NCI-H446 (cell line): ENCODE measurements around the gene HSD17B3.
"Not testable (repeated sequence)": the region's sequence is repeated elsewhere in the genome, so short reads cannot be mapped to it uniquely, and the experiment has no call there.

Experiments used
- DNase-seq, 2 experiments: peaks; one replicate each; lab custom pipeline; 2025; lab: John Stamatoyannopoulos, UW

HSD17B3 gene

DNA sequence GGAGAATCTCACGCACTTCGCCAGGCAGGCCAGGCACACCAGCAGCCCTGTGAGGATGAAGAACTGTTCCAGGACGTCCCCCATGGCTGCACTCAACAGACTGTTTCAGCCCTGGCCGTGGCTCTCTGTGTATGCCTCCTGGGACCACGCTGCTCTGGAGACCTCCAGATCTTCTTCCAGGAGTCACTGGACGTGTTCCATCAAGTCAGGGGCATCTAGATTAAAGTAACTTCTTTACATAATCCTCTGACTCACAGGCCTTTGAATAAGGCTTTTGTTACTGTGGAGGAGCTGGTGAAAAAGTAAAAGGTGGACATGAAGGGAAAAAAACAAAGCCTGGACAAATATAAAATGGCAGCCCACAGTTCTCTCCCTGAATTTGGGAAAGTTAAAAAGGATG, at the start of gene HSD17B3:
Gene HSD17B3, minus strand, starts transcription at position 156 of the 400 bp plus-strand sequence. Its CDS starts 72 bp downstream, at position 84.
- DNase-seq: no peak

DNA sequence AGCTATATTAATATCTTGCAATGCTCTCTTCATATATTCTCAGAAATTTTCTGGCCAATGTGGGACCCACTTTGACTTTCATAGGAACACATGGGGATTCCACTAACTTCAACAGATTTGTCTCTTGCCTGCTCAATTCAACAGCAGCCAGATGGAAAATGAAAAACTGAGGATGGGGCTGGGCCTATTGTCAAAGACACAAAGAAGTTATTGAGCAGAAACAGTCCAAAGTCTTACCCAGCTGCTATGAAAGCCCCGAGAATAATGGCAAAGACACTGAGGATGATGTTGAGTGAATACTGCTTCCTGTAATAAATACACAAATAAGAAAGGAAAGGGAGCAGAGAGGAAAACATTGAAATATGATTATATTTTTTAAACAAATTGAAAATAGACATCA, 48.9 kb upstream of the HSD17B3 start:
- no peak for DNase-seq

DNA sequence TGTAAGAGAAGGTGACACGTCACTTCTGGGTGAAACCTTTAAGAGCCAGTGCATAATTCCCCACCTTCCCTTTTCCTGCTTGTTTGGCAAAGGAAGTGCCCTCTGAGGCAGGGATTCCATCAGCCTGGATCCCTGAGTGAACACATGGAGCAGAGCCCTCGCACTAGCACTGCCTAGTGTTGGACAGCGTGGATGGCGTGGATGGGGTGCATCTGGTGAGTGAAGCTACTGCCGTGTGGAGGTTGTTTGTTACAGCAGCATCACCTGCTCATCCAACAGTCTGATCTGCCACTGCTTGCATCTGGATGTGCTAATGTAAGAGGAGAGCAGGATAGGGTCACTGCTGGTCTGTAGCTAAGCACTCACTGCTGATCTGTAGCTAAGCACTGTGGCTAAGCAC, 46.3 kb upstream of the HSD17B3 start:
- DNase-seq: no peak

DNA sequence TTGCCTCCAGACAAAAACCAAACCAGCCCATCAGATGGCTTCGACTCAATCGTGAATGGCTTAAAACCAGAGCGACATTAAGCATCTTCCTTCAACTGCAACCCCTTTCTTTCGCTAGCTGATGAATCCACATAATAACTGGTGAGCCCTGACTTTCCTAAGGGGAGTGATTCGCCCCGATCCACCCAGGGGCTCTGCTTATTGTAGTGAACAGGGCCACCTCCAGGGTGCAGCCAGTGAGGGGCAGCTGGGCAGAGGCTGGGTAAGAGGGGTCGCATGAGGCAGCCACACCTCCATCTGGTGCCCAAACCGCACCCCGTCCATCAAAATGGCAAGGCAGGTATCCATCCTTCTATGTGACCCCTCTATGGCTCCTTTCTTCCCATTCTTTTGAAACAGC, 43.6 kb upstream of the HSD17B3 start:
- no peak for DNase-seq

DNA sequence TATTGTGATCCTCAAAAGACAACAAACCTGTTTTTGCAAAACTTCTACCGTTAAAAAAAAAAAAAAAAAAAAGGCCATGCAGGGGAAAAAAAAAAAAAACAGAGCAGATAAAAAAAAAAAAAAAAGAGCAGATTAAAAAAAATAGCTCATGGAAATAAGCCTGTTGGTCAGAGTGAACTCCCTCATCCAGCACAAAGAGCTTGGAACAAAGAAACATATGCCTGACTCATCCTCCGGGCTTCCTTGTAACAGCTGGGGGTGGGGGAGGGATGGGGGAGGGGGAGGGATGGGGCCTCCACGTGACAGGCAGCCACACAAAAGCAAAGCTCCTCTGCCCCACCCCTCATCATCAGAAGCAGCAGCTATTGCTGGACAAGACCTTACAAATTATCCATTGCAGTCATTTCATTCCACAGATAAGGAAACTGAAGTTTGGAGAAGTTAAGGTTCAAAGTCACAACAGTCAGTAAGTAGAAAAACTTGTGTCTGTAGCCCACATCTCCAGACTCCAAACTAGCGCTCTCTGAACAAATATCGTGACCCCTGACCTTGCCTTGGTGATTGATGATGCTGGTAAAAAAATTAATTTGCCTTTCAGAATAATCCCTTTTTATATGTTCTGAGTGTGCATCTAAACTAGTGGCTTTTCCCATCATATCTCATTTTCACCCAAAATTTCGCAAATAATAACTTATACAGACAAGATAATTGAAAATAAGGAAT, 42.6 kb upstream of the HSD17B3 start:
- DNase-seq: peak in 1 of 2 experiments; percentile 46

DNA sequence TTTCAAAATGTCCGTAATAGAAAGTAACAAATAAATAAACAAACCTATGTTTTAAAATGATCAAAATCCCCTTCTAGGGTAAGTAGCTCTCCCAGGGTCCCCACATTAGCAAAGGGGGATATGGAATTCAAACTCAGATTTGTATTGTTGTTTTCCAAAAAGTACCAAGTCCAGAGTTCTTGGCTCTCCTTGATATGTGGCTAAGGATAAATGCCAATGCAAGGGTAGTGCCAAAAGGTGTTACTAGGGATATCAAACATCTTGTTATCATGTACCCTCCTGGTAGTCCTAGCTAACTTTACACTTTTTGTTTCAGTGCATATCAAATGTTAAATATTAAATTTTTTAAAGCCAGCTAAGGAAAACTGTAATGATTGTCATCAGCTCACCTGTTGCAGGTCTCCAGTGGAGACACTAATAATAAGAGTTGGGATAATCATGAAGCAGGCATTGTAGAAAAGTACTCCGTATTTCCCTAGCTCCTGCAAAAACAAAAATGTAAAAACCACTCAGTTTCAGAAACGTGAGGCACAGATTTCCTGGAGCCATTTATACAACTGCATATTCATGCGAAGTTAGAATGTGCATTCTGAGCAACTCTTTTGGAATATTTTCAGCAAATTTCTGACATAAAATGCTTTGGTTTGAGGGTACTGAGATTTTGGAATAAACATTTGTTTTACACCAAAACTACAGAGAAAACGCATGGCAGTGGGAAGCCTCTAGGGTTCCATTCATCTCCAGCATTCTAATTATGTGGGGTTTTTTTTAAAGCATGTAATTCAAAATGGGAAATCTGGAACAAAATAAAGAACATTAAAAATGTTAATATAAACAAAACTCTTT, 41.8 kb upstream of the HSD17B3 start:
- DNase-seq: no peak

DNA sequence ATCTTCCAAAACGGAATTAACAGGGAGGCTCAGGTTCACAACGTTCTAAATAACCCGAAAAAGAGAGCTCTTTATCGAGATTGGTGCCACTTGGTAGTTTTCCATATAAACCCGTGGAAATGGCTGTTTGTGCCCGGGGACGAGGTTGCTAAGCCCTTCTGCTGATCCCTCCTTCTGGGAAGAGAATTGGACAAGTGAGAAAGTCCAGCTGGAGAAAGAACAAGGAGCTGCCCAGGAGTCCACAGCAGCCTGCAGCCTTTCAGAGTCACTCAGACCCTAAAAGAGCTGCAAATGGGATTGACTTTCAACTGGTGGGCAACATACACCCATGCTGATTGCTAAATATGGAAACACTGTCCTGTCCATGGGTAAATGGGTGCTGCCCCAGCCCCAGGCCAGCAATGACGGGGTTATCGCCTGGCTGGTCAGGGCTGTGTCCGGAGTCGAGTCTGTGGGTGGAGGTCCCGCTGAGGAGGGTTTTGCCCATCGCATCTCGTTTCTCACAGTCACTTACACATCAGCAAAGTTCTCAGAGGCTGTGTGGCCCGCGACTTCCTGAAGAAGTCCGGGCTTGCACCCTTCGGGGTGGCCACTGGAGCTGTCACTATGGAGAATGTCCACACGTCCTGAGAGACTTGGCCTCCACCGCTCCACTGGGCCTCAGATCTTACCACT, 40.7 kb upstream of the HSD17B3 start:
- DNase-seq: no peak

DNA sequence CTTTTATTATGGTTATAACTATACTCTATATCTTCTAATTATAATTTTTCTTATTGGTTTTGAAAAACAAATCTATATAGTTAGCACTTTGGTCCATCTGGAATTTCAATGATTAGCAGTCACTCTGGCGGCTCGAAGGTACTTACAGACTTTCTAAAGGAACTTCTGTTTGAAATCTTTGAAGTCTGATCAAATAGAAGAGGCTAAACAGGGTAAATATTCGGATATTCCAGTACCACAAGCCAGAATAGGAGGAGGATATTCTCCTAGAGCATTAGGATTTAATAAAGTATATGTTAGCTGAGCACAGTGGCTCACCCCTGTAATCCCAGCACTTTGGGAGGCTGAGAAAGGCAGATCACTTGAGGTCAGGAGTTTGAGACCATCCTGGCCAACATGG, 38.7 kb upstream of the HSD17B3 start:
- no peak for DNase-seq

DNA sequence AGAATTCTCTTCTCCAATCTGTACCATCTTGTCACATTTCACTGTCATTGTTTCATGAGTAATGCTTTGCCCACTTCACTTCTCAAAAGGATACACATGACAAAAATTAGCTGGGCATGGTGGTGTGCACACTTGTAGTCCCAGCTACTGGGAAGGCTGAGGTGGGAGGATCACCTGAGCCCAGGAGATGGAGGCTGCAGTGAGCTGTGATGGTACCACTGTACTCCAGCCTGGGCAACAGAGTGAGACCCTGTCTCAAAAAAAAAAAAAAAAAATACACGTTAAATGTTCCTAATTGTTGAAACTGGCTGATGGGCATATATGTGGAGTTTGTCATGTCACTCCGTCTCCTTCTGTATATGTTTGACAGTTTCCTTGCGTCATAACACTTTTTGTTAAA, 36.3 kb upstream of the HSD17B3 start:
- no peak for DNase-seq

DNA sequence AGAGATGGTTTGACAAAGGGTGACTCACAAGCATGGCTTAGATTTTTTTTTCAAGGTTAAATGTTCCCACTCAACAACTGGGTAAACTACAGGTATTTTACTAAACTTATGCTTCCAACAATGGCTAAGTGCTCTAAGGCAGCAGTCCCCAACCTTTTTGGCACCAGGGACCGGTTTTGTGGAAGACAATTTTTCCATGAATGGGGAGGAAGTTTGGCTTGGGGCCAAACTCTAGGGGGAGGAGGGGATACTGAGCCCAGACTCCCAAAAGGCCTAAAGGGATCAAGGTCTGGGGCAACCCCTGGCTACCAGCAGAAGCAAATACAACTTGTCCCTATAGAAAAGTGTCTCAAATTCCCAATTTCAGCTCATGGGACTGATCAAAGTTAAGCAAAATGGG, 32.0 kb upstream of the HSD17B3 start:
- no peak for DNase-seq

DNA sequence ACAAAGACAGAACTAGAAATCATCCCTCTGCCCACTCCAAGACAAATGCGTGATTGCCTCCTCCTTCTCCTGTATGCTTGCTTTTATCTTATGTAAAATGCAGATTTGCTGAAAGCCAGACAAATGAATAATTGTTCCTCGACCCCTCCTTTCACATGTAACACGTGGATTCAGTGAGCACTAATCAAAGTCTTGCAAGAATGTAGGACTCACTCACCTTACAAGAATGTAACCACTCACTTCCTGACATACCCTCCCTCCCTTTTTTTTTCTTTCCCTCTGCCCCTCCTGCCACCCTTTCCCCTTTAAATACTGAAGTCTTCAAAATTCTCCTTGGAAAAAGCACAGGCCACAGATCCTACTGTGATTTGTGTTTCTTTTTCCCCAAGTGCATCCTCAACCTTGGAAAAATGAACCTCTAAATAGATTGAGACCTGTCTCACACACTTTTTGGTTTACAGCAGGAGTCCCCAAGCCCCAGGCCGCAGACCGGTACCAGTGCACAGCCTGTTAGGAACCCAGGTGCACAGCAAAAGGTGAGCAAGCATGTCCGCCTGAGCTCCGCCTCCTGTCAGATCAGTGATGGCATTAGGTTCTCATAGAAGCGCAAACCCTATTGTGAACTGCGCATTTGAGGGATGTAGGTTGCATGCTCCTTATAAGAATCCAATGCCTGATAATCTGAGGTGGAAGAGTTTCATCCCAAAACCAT, 29.4 kb upstream of the HSD17B3 start:
- DNase-seq: no peak

DNA sequence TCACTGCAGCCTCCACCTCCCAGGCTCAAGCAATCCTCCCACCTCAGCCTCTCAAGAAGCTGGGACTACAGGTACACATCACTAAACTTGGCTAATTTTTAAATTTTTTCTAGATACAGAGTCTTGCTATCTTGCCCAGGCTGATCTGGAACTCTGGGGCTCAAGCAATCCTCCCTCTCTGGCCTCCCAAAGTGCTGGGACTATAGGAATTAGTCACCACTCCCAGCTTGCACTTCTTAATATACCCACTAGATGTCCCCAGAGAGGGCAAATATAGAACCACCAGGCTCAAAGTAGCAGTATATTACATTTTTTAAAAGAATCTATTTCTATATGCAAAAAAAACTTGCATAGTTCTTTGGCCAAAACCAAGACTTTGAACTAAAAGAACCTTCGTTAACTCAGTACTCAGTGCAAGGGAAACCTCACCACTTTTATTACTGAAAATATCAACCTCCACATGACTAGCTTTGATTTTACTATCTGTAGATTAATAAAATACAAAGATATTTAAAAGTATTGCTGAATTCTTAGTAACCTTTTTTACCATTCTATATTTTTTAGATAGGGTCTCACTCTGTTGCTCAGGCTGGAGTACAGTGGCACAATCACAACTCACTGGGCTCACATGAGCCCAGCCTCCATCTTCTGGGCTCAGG, 25.8 kb upstream of the HSD17B3 start:
- DNase-seq: peak; percentile 18 to 64

DNA sequence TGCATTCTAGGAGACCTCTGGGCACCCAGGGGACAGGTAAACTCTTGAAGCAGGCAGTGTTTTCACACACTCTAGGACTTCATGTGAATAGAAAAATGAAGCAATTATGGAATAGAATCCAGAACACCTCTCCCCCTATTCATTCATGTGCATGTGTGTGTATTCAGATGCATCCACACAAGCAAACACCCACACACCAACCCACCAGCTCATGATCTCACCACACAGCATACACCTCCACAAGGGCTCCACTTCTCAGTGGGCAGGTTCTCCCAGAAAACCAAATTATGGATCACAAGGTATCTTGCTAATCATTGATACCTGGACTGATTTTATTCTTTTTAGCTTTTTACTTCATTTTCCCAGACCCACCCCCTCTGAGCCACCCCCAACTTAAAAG, 21.2 kb upstream of the HSD17B3 start:
- DNase-seq: no peak

DNA sequence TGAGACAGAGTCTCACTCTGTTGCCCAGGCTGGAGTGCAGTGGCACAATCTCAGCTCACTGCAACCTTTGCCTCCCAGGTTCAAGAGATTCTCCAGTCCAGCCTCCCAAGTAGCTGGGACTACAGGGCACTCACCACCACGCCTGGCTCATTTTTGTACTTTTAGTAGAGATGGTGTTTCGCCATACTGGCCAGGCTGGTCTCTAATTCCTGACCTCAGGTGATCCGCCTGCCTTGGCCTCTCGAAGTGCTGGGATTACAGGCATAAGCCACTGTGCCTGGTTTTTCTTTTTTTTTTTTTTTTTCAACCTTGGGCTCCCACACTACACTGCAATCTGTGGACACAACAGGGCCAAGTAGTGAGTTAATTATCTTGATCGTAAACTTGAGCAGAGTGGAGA, 20.8 kb upstream of the HSD17B3 start:
- not testable (repeated sequence) for DNase-seq

DNA sequence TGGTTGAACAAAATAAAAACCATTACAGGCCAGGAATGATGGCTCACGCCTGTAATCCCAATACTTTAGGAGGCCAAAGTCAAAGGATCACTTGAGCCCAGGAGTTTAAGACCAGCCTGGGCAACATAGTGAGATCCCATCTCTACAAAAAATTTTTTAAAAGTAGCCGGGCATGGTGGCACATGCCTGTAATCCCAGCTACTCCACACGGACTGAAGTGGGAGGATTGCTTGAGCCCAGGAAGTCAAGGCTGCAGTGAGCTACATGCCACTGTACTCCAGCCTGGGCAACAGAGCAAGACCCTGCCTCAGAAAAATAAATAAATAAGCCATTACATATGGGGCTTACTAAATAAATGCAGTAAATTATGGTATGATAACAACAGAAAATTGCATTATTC, 20.2 kb upstream of the HSD17B3 start:
- not testable (repeated sequence) for DNase-seq

DNA sequence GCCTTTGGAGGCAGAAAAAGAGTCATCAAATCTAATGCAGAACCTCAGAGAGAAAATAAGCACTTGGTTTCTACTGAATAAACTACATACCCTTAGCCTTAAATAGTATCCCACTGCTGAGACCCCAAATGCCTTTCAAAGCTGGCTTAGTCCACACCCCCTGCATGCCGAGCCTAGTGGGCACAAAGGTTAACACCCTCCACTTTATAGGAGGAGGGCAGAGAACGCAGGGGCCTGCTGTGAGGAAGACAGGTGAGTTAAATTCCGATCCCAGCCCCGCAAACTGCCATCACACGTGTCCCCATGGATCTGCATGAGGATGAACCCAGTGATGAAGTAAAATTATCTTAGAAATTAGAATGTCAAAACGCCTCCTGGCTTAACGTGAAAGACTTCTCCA, 19.5 kb upstream of the HSD17B3 start:
- no peak for DNase-seq

DNA sequence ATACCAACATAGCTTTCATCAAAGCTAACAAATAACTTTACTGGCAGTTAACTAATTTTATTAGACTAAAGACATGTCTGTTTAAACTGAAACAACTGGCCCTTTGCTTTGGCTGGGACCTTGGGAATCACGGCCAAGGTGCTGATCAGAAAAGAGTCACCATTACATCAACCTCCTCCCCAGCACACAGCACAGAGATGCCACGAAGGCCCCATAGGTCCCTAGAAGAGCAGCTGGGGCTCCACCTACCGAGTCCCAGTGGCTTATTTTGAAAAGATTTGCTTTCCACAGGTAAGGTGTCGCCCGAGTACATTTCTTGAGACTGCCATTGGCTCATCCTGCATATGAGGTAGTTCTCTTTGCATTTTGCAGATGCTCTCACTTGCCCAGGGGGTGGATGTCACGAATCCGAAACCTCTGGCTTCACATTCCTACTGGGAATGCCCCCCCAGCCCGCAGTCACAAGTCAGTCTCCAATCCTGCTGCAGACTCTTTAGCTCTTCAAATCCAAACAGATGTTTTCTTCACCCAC, 18.8 kb upstream of the HSD17B3 start:
- no peak for DNase-seq

DNA sequence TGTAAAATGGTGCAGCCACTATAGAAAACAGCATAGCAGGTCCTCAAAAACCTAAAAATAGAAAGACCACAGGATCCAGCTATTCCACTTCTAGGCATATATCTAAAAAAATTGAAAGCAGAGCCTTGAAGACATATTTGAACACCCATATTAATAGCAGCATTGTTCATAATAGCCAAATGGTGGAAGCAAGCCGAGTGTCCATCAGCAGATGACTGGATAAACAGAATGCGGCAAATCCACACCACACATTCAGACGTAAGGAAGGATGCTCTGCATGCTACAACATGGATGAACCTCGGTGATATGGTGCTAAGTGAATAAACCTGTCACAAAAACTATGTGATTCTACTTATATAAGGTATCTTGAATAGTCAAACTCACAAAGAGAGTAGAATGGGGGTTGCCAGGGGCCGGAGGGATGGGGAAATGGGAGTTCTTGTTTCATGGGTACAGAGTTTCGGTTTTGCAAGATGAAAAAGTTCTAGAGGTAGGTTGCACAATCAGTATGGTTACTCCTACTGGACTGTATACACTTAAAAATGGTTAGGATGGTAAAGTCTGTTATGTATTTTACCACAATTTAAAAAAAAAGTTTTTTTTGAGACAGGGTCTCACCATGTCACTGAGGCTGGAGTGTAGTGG, 17.1 kb upstream of the HSD17B3 start:
- no peak for DNase-seq

DNA sequence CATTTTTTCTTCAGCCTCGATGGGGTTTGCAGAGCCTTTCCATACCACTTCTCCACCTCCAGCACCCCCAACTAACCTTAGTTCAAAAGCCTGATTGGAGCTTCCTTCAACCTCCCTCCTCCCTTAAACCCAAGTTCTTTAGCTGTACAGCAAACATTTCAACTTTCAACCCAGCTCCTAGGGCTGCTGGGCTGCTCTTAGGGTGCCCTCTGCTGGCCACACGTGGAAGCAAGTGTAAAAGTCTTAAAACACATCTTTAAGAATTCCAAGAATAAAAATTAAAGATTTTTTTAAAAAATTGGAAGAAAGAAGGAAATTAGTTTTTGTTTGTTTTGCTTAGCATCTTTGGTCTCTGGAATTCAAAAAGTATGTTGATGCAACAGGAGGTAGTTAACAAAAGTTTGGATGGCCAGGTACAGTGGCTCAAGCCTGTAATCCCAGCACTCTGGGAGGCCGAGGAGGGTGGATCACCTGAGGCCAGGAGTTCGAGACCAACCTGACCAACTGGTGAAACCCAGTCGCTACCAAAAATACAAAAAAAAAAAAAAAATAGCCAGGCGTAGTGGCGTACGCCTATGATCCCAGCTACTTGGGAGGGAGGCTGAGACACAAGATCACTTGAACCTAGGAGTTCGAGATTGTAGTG, 15.5 kb upstream of the HSD17B3 start:
- DNase-seq: peak; percentile 2 to 36

DNA sequence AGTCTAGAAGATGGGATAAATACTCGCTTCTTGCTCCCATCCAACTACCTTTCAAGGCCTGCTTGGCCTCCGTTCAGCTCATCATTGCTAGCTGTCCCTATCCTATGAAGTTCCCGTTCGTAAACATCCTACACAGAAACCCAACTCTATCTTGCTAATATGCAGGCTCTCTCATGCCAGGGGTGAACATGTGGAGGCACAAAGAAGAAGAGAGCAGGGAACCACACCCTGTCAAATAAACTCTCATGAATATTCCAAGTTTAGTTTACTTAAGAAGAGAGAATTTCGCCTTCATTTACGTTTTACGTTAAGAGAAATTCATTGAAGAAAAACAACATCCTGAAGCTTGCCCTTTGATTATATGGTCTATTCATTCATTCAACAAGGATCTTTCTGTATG, 7.9 kb upstream of the HSD17B3 start:
- no peak for DNase-seq
